ENCODE measurements around the gene PBX1.

The PBX1 gene

GRCh38 chr1:164735315-164736052 lies 176.5 kb downstream of the PBX1 start:
- no peak for DNase-seq

- no peak for DNase-seq
Measured at GRCh38 chr1:164736137-164736536, 177.2 kb downstream of the PBX1 start.

- DNase-seq: no peak
Measured at GRCh38 chr1:164739189-164739588, 180.2 kb downstream of the PBX1 start.

- no peak for DNase-seq
Measured at GRCh38 chr1:164740000-164740526, 181.1 kb downstream of the PBX1 start.

GRCh38 chr1:164742745-164743144 lies 183.8 kb downstream of the PBX1 start:
- DNase-seq: no peak

GRCh38 chr1:164743976-164744375 lies 185.0 kb downstream of the PBX1 start:
- no peak for DNase-seq

- no peak for DNase-seq
Measured at GRCh38 chr1:164745736-164746135, 186.8 kb downstream of the PBX1 start.

- DNase-seq: no peak
Measured at GRCh38 chr1:164746632-164747031, 187.6 kb downstream of the PBX1 start.

- DNase-seq: no peak
Measured at GRCh38 chr1:164748253-164748899, 189.4 kb downstream of the PBX1 start.

GRCh38 chr1:164753521-164754077 lies 194.6 kb downstream of the PBX1 start:
- DNase-seq: no peak

- DNase-seq: no peak
Measured at GRCh38 chr1:164754088-164754600, 195.2 kb downstream of the PBX1 start.

- no peak for DNase-seq
Measured at GRCh38 chr1:164755690-164756089, 196.7 kb downstream of the PBX1 start.

- no peak for DNase-seq
Measured at GRCh38 chr1:164756741-164757140, 197.8 kb downstream of the PBX1 start.

- DNase-seq: no peak
Measured at GRCh38 chr1:164757625-164758024, 198.6 kb downstream of the PBX1 start.

GRCh38 chr1:164759144-164759920 lies 200.3 kb downstream of the PBX1 start:
- DNase-seq: no peak

- DNase-seq: no peak
Measured at GRCh38 chr1:164759979-164760469, 201.0 kb downstream of the PBX1 start.

GRCh38 chr1:164760569-164760968 lies 201.6 kb downstream of the PBX1 start:
- DNase-seq: no peak

GRCh38 chr1:164761009-164761408 lies 202.0 kb downstream of the PBX1 start:
- no peak for DNase-seq

- no peak for DNase-seq
Measured at GRCh38 chr1:164763098-164763497, 204.1 kb downstream of the PBX1 start.

GRCh38 chr1:164764333-164764732 lies 205.3 kb downstream of the PBX1 start:
- no peak for DNase-seq

- no peak for DNase-seq
Measured at GRCh38 chr1:164765557-164765956, 206.6 kb downstream of the PBX1 start.

- no peak for DNase-seq
Measured at GRCh38 chr1:164765992-164766720, 207.2 kb downstream of the PBX1 start.

Measured in CD4-positive, alpha-beta T cell treated with Interferon alpha-2 for 1 hour (primary cell).